ENCODE measurements around the gene TAF3.

TAF3 gene

GRCh38 chr10:8037199-8037801 is 219.0 kb downstream of the TAF3 start:
- Histone ChIP-seq H3K9me3 (ENCODE audit: control insufficient read depth, low read length) (no peaks in the 10 kb centered on the region), H3K27ac (no peak overlapping the region), H3K4me2 (ENCODE audit: low read length) (peak overlapping the region; percentile 79), H2AFZ (no peak overlapping the region), H3K27me3 (ENCODE audit: control insufficient read depth, insufficient read depth, low read length) (no peaks in the 10 kb centered on the region), H3K4me3 (ENCODE audit: low read depth, low read length) (peak overlapping the region; percentile 50), H3K4me1 (peaks cover 5% of the 10 kb centered on the region), H3K79me2 (no peaks in the 10 kb centered on the region), H3K9ac (no peak overlapping the region), H3K36me3 (ENCODE audit: control insufficient read depth, insufficient read depth, low read length) (no peaks in the 10 kb centered on the region)
- TF ChIP-seq, protein P1, sequence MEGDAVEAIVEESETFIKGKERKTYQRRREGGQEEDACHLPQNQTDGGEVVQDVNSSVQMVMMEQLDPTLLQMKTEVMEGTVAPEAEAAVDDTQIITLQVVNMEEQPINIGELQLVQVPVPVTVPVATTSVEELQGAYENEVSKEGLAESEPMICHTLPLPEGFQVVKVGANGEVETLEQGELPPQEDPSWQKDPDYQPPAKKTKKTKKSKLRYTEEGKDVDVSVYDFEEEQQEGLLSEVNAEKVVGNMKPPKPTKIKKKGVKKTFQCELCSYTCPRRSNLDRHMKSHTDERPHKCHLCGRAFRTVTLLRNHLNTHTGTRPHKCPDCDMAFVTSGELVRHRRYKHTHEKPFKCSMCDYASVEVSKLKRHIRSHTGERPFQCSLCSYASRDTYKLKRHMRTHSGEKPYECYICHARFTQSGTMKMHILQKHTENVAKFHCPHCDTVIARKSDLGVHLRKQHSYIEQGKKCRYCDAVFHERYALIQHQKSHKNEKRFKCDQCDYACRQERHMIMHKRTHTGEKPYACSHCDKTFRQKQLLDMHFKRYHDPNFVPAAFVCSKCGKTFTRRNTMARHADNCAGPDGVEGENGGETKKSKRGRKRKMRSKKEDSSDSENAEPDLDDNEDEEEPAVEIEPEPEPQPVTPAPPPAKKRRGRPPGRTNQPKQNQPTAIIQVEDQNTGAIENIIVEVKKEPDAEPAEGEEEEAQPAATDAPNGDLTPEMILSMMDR (IDR thresholded peaks at IDR 0.05): no peak

- TF ChIP-seq, protein P1 (IDR thresholded peaks at IDR 0.05): no peak
These were observed 219.9 kb downstream of the TAF3 start for GRCh38 chr10:8037941-8038894.

DNA sequence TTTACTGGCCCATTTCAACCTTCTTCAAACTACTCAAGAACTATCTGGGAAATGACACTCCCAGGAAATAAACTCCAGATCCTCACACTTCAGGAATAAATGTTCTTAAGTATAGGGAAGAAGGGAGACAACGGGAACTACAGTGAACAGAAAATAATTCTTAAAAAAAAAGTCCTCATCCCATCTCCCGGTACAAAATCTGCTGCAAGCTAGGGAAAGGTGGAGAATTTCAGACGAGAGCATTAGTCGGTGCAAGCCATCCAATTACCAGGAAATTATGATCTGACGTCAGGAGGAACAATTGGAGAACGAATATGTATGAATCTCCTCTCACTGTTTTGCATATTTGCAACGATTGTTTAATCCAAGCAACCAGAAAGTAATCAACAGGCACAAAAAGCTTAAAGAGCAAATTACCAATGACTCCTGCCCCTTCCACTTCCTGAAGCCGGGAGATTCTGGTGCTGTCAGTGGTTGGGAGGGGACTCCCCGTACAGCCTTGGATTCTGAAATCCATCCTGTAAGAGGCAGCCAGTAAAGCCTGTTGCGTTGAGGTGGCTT is 221.1 kb downstream of the TAF3 start:
- Histone ChIP-seq H3K4me3 (ENCODE audit: low read depth, low read length) (no peak overlapping the region), H3K27me3 (ENCODE audit: control insufficient read depth, insufficient read depth, low read length) (no peaks in the 10 kb centered on the region), H3K9ac (no peak overlapping the region), H3K27ac (no peak overlapping the region), H3K4me1 (peaks cover 5% of the 10 kb centered on the region), H2AFZ (no peak overlapping the region), H3K9me3 (ENCODE audit: control insufficient read depth, low read length) (no peaks in the 10 kb centered on the region), H3K4me2 (ENCODE audit: low read length) (no peak overlapping the region), H3K79me2 (no peaks in the 10 kb centered on the region), H3K36me3 (ENCODE audit: control insufficient read depth, insufficient read depth, low read length) (no peaks in the 10 kb centered on the region)
- TF ChIP-seq, protein P1 (IDR thresholded peaks at IDR 0.05): no peak

More at GRCh38 chr10:8037941-8038894, 219.9 kb downstream of the TAF3 start:
- no peaks in the 10 kb centered on the region for H3K79me2 ChIP-seq
- H2AFZ ChIP-seq: no peak overlapping the region
- H3K36me3 ChIP-seq (ENCODE audit: control insufficient read depth, insufficient read depth, low read length): no peaks in the 10 kb centered on the region
- peaks cover 5% of the 10 kb centered on the region for H3K4me1 ChIP-seq
- no peaks in the 10 kb centered on the region for H3K27me3 ChIP-seq (ENCODE audit: control insufficient read depth, insufficient read depth, low read length)
- peak overlapping the region; percentile 71 for H3K4me2 ChIP-seq (ENCODE audit: low read length)
- H3K9me3 ChIP-seq (ENCODE audit: control insufficient read depth, low read length): no peaks in the 10 kb centered on the region
- no peak overlapping the region for H3K27ac ChIP-seq
- H3K9ac ChIP-seq: no peak overlapping the region
- H3K4me3 ChIP-seq (ENCODE audit: low read depth, low read length): peak overlapping the region; percentile 50

- H3K27me3 ChIP-seq (ENCODE audit: control insufficient read depth, insufficient read depth, low read length): no peaks in the 10 kb centered on the region
- no peak overlapping the region for H2AFZ ChIP-seq
- TF ChIP-seq, protein P1 (IDR thresholded peaks at IDR 0.05): no peak
- H3K79me2 ChIP-seq: no peaks in the 10 kb centered on the region
- H3K27ac ChIP-seq: no peak overlapping the region
- H3K36me3 ChIP-seq (ENCODE audit: control insufficient read depth, insufficient read depth, low read length): no peaks in the 10 kb centered on the region
- H3K9me3 ChIP-seq (ENCODE audit: control insufficient read depth, low read length): no peaks in the 10 kb centered on the region
- no peak overlapping the region for H3K4me2 ChIP-seq (ENCODE audit: low read length)
- no peak overlapping the region for H3K4me3 ChIP-seq (ENCODE audit: low read depth, low read length)
- peaks cover 7% of the 10 kb centered on the region for H3K4me1 ChIP-seq
- H3K9ac ChIP-seq: no peak overlapping the region
These were observed 222.3 kb downstream of the TAF3 start for GRCh38 chr10:8040651-8041050.
